Neural cell (in vitro differentiated cells): ENCODE data around the gene MPP1.
"Not testable (repeated sequence)": the region's sequence is repeated elsewhere in the genome, so short reads cannot be mapped to it uniquely, and the experiment has no call there.

ENCODE experiments used
- CTCF ChIP-seq: fragments of 450-650 bp; IDR thresholded peaks from 2 replicates; pipeline ENCODE4 v1.5.1; 2014; ENCODE audit warnings: antibody characterized with exemption, mild to moderate bottlenecking, moderate library complexity; ENCODE audit not compliant: poor library complexity, severe bottlenecking
- EP300 ChIP-seq: fragments of 450-650 bp; conservative IDR thresholded peaks from 2 replicates; pipeline ENCODE4 v1.6.1; 2014; ENCODE audit warnings: antibody characterized with exemption, mild to moderate bottlenecking, moderate library complexity; ENCODE audit not compliant: poor library complexity, severe bottlenecking
- EZH2 ChIP-seq: fragments of 200-600, 300-800 bp; shearing (Covaris generic), sonication (generic); IDR thresholded peaks from 2 replicates; pipeline ENCODE4 v1.6.1; 2014; ENCODE audit warnings: antibody characterized with exemption, low read length, borderline replicate concordance, mild to moderate bottlenecking; ENCODE audit not compliant: insufficient read depth, poor library complexity, severe bottlenecking
- MXI1 ChIP-seq: fragments of 450-650 bp; conservative IDR thresholded peaks from 2 replicates; pipeline ENCODE4 v1.6.1; 2014; ENCODE audit warnings: antibody characterized with exemption, mild to moderate bottlenecking; ENCODE audit not compliant: poor library complexity, severe bottlenecking
- POLR2AphosphoS5 ChIP-seq: IDR thresholded peaks from 2 replicates; pipeline ENCODE4 v1.6.1; 2012
- REST ChIP-seq: IDR thresholded peaks from 2 replicates; pipeline ENCODE4 v1.6.1; 2012; ENCODE audit warnings: borderline replicate concordance

DNA sequence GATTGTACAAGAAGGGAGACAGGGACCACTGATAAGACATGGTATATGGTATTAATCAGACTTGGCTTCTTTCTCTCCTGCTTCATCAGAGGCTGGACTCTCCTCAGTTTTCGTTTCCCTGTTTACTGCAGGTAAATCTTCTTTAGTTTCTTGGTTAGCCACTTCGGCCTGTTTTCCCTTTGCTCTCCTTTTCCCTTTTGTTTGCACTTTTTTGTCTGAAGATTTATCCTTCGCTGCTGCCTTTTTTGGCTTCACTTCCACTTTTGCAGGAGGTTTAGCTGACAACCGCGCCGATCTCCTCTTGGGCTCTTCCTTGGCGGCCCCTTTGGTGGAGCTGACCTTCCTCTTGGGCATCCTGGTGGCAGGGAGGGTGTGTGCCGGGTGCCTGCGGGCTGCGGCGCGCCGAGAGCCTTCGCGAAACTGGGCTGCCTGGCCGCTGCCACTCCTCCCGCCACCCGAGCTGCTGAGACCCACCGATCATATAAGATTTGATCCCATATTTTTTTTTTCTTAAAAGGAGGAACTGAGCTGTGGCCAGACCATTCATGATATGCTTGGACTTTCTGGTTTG is 11.8 kb upstream of the MPP1 start:
- TF ChIP-seq CTCF, POLR2AphosphoS5, EP300, EZH2, REST, MXI1: not testable (repeated sequence)
